Activated CD4-positive, alpha-beta T cell treated with anti-CD3 and anti-CD28 coated beads for 1 hour (primary cell): ENCODE results near the gene CXXC1.
"Not testable (repeated sequence)": the region's sequence is repeated elsewhere in the genome, so short reads cannot be mapped to it uniquely, and the experiment has no call there.

Experiments
- DNase-seq: peaks from one replicate; pipeline ENCODE4 v3.0.0-alpha.2; 2020

The CXXC1 gene

GRCh38 chr18:50297621-50298442 lies 10.3 kb upstream of the CXXC1 start:
- no peak for DNase-seq

- no peak for DNase-seq
Measured at GRCh38 chr18:50293039-50293438, 5.5 kb upstream of the CXXC1 start.

- DNase-seq, result no peak
Measured at GRCh38 chr18:50289108-50289443, 1.6 kb upstream of the CXXC1 start.

- not testable (repeated sequence) for DNase-seq
Measured at GRCh38 chr18:50288348-50289107, 1.0 kb upstream of the CXXC1 start.

- DNase-seq, result no peak
Measured at GRCh38 chr18:50287028-50287440, 458 bp downstream of the CXXC1 start.

GRCh38 chr18:50286391-50287027 lies 983 bp downstream of the CXXC1 start:
- no peak for DNase-seq

- no peak for DNase-seq
Measured at GRCh38 chr18:50285631-50286321, 1.7 kb downstream of the CXXC1 start.

GRCh38 chr18:50285071-50285470 lies 2.4 kb downstream of the CXXC1 start:
- DNase-seq, result no peak

GRCh38 chr18:50284255-50284885 lies 3.1 kb downstream of the CXXC1 start:
- DNase-seq, result no peak

GRCh38 chr18:50283469-50284209 lies 3.9 kb downstream of the CXXC1 start:
- DNase-seq, result no peak

- no peak for DNase-seq
Measured at GRCh38 chr18:50282521-50283335, 4.8 kb downstream of the CXXC1 start.

- no peak for DNase-seq
Measured at GRCh38 chr18:50281972-50282520, 5.4 kb downstream of the CXXC1 start.

- peak; percentile 95 for DNase-seq
Measured at GRCh38 chr18:50281295-50281971, 6.1 kb downstream of the CXXC1 start, which contains the start of gene MBD1. Gene MBD1, minus strand, starts transcription at chr18:50281523. Its CDS starts 1,531 bp downstream, at chr18:50279992.

- no peak for DNase-seq
Measured at GRCh38 chr18:50280707-50281294, 6.7 kb downstream of the CXXC1 start.

GRCh38 chr18:50279752-50280151 lies 7.7 kb downstream of the CXXC1 start:
- no peak for DNase-seq

- no peak for DNase-seq
Measured at GRCh38 chr18:50277942-50278341, 9.6 kb downstream of the CXXC1 start.

- no peak for DNase-seq
Measured at GRCh38 chr18:50276452-50276851, 11.0 kb downstream of the CXXC1 start.

- DNase-seq, result no peak
Measured at GRCh38 chr18:50275503-50276036, 11.9 kb downstream of the CXXC1 start.

- no peak for DNase-seq
Measured at GRCh38 chr18:50274941-50275340, 12.6 kb downstream of the CXXC1 start.
